Middle frontal gyrus (tissue), 1 donor: ENCODE data around the gene KCNT2.
"Not testable (repeated sequence)": the region's sequence is repeated elsewhere in the genome, so short reads cannot be mapped to it uniquely, and the experiment has no call there.

Source experiments
- DNase-seq: peaks from one replicate; pipeline ENCODE4 v3.0.0-alpha.2; 2015; ENCODE audit warnings: low spot score; ENCODE audit errors: extremely low spot score

The KCNT2 gene

DNA sequence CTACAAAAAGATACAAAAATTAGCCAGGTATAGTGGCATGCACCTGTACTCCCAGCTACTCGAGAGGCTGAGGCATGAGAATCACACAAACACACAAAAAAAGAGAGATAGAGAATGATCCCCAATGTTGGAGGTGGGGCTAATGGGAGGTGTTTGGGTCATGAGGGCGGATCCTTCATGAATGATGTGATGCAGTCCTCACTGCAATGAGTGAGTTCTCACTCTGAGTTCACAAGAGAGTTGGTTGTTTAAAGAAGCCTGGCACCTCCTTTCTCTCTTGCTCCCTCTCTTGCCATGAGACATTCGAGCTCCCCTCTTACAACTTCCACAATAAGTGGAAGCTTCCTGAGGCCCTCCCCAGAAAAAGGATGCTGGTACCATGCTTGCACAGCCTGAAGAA, 17.3 kb downstream of the KCNT2 start:
- DNase-seq = no peak

DNA sequence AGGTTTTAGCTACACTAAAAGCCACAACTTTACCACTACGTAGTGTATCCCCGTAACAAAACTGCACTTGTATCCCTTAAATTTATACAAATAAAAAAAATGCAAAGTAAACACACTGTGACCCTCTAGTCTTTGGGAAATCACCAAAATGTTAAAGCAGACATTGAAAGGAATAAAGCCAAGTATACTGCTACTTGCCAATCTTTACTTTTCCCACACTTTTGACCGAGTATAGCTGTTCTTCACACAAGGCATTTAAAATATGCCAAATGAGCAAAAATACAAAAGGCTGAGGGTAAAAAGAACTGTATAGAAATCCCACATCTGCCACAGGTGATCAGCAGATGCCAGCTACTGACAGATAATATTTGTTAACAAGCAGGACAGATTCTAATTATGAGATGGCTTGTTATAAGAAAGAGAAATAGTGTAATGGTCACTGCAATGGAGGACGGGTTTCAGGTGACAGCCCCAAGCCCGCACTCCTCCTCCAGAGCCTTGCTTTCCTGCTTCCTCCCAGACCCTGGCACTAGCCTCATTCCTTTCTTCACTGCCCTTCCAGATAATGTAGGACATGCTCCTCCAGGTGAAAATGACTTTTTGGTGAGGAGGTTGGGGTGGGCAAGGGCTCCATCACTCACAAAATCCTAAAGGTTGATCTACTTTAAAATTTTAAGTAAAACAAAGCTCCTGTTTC, 18.1 kb downstream of the KCNT2 start:
- DNase-seq = no peak

DNA sequence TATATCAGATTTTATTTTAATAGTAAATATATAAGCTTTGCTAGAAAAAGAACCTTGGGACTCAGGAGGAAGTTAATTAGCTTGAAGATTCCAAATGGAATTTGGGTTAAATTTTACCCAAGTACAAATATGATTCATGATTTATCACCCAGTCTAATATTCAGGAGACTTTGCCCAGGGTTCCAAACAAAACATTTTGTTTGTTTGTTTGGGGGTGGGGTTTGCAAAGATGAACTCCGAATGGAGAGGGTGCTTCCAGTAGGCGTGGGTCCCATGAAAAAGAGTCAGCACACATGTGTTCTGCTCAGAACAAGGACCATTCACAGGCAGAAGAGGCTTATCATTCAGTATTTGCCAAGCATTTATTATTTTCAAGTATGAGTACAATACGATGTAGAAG, 23.5 kb downstream of the KCNT2 start:
- DNase-seq = no peak

- DNase-seq = no peak
Observed at GRCh38 chr1:196577386-196577785, 30.9 kb downstream of the KCNT2 start.

DNA sequence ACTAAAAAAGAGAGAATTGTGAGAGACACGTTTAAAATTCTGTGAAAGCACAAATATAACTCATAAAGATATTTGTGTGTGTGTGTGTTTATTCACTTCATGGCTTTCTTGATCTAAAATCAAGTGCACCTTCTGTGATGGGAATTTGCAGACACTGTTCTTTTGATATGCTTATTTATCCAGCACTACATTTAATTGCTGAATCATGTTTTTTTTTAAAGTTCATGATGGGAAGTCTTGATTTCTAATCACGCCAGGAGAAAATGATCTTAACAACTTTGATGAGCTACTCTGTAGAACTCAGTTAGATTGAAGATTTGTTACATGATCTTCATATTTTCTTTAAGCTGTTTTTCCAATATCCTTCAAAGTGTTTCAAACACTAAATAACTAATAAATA, 35.0 kb downstream of the KCNT2 start:
- no peak for DNase-seq

DNA sequence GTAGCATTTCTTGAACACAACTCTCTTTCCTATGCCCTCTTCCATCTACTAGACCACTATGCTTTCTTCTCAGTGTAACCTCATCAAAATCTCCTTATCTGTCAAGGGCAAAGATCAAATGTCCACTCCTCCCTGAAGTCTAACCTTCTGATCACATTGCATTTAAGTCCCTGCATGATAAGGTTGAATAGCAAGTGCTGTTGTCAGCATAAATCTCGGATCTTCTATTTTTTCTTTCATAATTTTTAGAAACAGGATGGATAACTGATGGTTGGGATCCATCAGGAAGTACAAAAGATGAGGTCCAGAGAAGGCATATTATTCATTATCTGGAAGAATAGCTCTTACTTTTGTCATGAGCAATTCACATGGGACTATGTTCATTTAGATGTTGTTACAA, 41.0 kb downstream of the KCNT2 start:
- DNase-seq = no peak

GRCh38 chr1:196563768-196564167, 44.5 kb downstream of the KCNT2 start:
- DNase-seq = no peak

DNA sequence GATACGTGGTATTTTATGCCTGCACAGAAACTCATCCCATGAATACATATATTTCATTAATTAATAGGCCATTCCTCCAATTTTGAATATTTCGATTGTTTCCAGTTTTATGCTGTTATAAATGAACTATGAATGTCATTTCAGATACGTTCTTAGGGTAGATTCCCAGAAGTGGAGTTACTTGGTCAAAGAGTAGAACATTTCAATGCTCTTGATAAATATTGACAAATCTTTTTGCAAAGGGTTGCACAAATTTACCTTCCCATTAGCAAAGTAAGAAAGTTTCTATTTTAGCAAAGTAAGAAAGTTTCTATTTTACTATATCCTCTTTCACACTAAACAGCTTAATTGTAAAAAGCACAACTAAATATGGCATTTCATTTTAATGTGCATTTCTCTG, 48.9 kb downstream of the KCNT2 start:
- DNase-seq = no peak

DNA sequence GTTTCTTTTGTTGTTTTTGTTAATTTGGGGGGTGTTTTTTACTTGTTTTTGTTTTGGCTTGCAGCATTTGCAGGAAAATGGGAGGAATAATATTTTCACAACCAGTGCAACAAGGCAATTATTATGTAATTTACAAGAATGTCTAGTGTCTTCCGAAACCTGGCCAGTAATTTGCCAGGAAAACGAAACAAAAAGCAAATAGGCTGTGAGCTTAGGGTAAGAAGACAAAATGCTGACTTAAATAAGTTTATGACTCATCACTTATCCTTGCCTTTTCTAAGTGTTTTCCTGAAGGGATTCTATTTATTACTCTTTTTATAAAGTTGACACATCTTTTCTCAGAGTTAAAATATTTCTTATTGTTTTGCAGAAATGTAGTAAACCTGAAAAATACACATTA, 49.8 kb downstream of the KCNT2 start:
- no peak for DNase-seq

- no peak for DNase-seq
Observed at GRCh38 chr1:196557797-196558196, 50.4 kb downstream of the KCNT2 start.

DNA sequence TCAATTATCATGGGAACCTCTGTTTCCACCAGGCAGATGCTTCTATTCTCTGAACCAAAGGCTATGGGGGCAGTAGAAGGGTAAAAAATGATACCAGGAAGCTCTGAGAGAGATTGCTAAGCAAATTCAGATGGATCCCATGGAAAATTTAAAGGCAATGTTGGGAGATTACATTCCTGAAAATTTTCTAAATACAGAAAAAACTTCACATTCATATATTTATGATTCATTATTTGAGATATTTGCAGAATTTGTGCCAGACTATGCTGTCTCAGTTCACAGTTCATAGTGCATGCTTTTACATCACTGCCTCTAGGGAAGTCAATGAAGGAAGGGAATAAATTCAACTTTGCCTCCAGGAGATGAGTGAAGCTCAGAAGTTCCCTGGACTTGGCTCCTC, 57.5 kb downstream of the KCNT2 start:
- no peak for DNase-seq

DNA sequence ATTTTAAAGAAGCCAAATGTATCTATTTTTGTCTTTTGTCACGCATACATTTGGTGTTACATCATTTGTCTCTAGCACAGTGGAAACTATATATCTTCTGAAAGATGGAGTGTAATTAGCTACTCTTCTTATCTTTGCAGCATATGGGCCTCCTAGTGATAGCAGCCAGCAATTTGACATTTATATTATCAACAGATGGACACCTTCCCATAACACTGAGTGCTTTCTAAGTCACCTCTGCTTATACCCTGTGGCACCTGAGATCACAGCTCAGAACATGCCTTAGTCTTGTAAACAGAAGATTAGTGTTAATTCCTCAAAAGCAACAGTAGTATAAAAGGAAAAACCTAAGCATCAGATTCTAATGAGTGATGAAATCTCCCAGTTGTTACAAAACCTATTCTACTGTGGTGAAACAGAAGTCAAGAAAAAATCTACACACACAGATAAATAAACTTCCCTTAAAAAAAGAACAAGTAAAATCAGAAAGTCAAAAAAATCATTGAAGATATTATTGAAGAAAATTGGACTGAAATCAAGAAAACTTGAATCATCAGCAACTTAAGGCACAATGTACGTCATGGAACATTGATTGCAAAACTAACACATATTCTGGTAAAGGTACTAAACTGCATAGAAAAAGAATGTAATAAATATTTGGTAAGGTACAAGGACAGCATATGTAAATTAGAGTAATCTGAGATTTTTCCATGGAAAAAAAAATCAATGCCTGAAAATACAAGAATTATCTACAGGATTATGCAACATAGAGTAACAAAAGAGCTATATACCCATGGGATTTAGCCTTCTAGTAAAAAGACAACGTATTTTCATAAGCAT, 61.7 kb downstream of the KCNT2 start:
- DNase-seq = no peak

- no peak for DNase-seq
Observed at GRCh38 chr1:196545222-196545621, 63.0 kb downstream of the KCNT2 start.

DNA sequence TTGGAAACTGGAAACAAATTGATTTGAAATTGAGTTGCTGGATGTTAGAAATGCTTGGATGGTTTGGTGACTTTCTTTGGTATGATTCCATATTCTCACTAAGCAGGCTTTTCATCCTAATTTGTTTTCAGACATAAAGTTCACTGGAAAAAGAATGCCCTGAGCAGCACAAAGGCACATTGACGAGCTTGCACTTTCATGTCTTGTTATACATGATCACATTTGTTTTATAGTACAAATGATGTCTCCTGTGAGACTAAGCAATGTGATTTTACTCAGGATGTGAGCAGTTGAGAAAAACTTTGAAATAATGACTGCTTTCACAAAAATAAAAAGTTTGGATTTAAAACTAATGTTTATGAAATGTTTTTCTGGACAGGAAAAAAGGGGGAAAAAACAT, 63.6 kb downstream of the KCNT2 start:
- no peak for DNase-seq

DNA sequence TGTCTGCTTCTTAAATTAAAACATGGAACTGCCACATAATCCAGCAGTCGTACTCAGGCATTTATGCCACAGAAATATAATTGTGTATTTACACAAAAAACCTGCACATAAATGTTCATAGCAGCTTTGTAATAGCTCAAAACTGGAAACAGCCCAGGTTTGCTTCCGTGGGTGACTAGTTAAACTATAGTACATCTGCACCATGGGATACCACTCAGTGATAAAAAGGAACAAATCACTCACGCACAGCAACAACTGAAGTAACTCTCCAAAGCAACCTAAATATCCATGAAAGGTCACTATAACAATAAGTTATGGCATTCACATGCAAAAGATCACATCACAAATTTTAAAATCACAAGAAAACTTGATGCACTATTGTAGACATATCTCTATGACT, 64.4 kb downstream of the KCNT2 start:
- DNase-seq = no peak

- no peak for DNase-seq
Observed at GRCh38 chr1:196538473-196538872, 69.8 kb downstream of the KCNT2 start.

DNA sequence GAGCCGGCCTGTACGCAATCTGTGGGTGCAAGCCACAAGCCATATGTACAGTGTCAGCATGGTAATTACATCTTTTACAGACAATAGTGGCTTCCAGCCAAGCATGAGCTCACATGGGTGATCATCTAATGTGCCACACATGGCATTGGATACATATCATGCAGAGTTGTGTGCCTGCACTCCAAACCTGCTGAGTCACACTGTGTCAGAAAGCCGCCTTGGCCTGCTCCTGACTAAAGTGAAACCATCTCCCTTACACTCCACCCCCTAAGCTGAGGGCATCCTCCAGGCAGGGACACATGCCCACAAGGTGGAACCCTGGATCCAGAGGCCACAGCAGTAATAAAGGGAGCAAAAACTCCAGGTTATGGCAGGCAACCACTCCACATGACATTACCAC, 72.5 kb downstream of the KCNT2 start:
- DNase-seq = no peak

DNA sequence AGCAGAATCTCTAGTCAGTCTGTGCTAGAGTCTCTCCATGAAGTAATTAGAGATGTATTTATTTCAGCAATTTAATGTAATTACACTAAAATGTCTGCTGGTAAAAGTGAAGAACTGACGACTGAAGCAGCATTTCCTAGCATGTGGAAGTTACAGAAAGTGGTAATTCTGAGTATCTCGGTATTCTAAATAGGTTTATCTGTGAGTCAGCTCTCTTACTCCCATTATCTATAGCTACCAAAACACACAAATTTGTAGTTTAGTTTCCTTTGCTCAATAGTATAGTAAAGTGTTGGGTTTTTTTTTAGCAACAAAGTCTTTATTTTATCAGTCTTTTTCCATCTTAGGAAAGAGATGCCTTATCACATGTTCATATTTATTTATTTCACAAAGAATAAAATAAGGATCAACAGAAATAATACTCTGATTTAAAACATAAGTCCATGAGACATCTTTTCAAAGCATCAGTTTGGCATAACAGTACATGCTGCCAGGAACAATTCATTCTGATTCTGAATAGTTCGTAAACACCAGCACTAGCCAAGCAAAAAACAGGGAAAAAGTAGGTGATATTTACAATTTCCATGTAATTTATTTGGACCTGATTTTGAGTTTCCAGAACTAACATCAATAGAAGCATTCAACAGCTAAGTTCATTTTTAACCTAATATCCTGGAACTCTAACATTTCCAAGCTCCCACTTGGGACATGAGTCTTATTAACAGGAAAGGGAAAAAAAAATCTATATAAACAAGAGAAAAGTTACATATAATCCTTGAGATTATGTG, 76.3 kb downstream of the KCNT2 start:
- DNase-seq = no peak

GRCh38 chr1:196527919-196528318, 80.3 kb downstream of the KCNT2 start:
- DNase-seq = no peak

GRCh38 chr1:196522574-196523345, 85.5 kb downstream of the KCNT2 start:
- not testable (repeated sequence) for DNase-seq

GRCh38 chr1:196517193-196517592, 91.0 kb downstream of the KCNT2 start:
- DNase-seq = no peak
